Thymus (tissue), 11 donors: ENCODE results near the gene IRX2. TPM values are rescaled to one million over a fixed set of nuclear protein-coding genes. Genes with fewer than 3 reads are reported as not detected.

Source experiments
- DNase-seq, 9 donors: peaks; one replicate each; pipeline ENCODE4 v3.0.0-alpha.2; 2013; ENCODE audit warnings: low spot score in 9 of 9, low read depth in 6 of 9, missing footprints in 1 of 9
- H3K27ac ChIP-seq, 2 donors: one replicate each; pipeline ENCODE4 v1.5.1; 2013; ENCODE audit warnings: control low read depth in 1 of 2, low read depth in 1 of 2, low read length in 1 of 2, mild to moderate bottlenecking in 1 of 2, moderate library complexity in 1 of 2
- H3K27me3 ChIP-seq, 2 donors: one replicate each; pipeline ENCODE4 v1.5.1; 2013; ENCODE audit warnings: low read length in 1 of 2; ENCODE audit not compliant: control insufficient read depth in 2 of 2, insufficient read depth in 1 of 2
- H3K36me3 ChIP-seq, 2 donors: one replicate each; pipeline ENCODE4 v1.5.1; 2013; ENCODE audit warnings: low read length in 1 of 2, mild to moderate bottlenecking in 1 of 2, moderate library complexity in 1 of 2; ENCODE audit not compliant: control insufficient read depth in 2 of 2, insufficient read depth in 2 of 2
- H3K4me1 ChIP-seq, 2 donors: one replicate each; pipeline ENCODE4 v1.5.1; 2013; ENCODE audit warnings: low read length in 2 of 2; ENCODE audit not compliant: control insufficient read depth in 2 of 2, insufficient read depth in 2 of 2
- H3K4me3 ChIP-seq, 2 donors: one replicate each; pipeline ENCODE4 v1.5.1; 2013; ENCODE audit warnings: low read length in 2 of 2, control low read depth in 1 of 2, mild to moderate bottlenecking in 1 of 2
- H3K9me3 ChIP-seq, 2 donors: one replicate each; pipeline ENCODE4 v1.5.1; 2013; ENCODE audit warnings: low read length in 1 of 2, mild to moderate bottlenecking in 1 of 2; ENCODE audit not compliant: control insufficient read depth in 2 of 2, insufficient read depth in 1 of 2
- WGBS: extraction: QIAGEN DNeasy Blood & Tissue Kit; methylation state at CpG from one replicate; pipeline ENCODE4 v1.1.7; 2013; 5-methylcytosine and 5-hydroxymethylcytosine counted together
- polyA plus RNA-seq: library from polyadenylated mRNA; stranded (reverse); fragments of 200-250 nt; gene quantifications from one replicate; pipeline ENCODE4 v1.2.3, GENCODE V29; 2013
- total RNA-seq: library from RNA; stranded (reverse); fragments of 120-200 nt; gene quantifications from one replicate; pipeline ENCODE4 v1.2.4, GENCODE V29; 2013
- donor health status: healthy.

Gene IRX2
- total and polyA plus RNA-seq, 2 donors, result 0.38 to 1.5 TPM

DNA sequence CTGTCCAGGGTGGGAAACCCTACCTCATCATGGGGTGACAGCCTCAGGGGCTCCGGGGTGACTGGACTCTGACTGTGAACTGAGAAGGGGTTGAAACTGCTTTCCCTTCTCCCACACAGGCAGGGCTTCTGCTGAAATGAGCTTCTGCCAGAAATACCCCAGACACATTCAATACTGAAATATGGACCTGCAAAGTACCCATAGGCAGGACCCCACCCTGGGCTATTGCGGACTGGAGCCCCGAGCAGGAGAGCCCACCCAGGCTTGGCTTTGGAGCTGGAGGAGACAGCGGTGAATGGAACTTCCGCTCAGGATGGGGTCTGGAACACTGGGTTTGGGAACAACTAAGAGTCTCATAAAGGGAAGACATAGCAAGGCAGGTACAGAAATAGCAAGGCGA, 37.5 kb downstream of the IRX2 start:
- no peaks in the 10 kb centered on the region for H3K36me3 ChIP-seq
- no peaks in the 10 kb centered on the region for H3K4me1 ChIP-seq
- H3K27me3 ChIP-seq, result no peaks in the 10 kb centered on the region
- H3K4me3 ChIP-seq, result no peak overlapping the region
- H3K27ac ChIP-seq, result no peak overlapping the region
- WGBS, result 96% methylated on average over 6 of the region's 6 CpGs
- DNase-seq, result no peak
- no peaks in the 10 kb centered on the region for H3K9me3 ChIP-seq

- H3K4me1 ChIP-seq, result no peaks in the 10 kb centered on the region
- no peak overlapping the region for H3K4me3 ChIP-seq
- no peak overlapping the region for H3K27ac ChIP-seq
- no peaks in the 10 kb centered on the region for H3K9me3 ChIP-seq
- no peak for DNase-seq
- H3K36me3 ChIP-seq, result no peaks in the 10 kb centered on the region
- no peaks in the 10 kb centered on the region for H3K27me3 ChIP-seq
- 89% methylated on average over 24 of the region's 24 CpGs for WGBS
Measured at GRCh38 chr5:2711446-2712425, 39.7 kb downstream of the IRX2 start.

GRCh38 chr5:2710910-2711309, 40.6 kb downstream of the IRX2 start:
- no peak overlapping the region for H3K4me3 ChIP-seq
- H3K27me3 ChIP-seq, result no peaks in the 10 kb centered on the region
- DNase-seq, result no peak
- no peak overlapping the region for H3K27ac ChIP-seq
- H3K4me1 ChIP-seq, result no peaks in the 10 kb centered on the region
- H3K36me3 ChIP-seq, result no peaks in the 10 kb centered on the region
- H3K9me3 ChIP-seq, result no peaks in the 10 kb centered on the region
- WGBS, result 65% methylated on average over 3 of the region's 3 CpGs

DNA sequence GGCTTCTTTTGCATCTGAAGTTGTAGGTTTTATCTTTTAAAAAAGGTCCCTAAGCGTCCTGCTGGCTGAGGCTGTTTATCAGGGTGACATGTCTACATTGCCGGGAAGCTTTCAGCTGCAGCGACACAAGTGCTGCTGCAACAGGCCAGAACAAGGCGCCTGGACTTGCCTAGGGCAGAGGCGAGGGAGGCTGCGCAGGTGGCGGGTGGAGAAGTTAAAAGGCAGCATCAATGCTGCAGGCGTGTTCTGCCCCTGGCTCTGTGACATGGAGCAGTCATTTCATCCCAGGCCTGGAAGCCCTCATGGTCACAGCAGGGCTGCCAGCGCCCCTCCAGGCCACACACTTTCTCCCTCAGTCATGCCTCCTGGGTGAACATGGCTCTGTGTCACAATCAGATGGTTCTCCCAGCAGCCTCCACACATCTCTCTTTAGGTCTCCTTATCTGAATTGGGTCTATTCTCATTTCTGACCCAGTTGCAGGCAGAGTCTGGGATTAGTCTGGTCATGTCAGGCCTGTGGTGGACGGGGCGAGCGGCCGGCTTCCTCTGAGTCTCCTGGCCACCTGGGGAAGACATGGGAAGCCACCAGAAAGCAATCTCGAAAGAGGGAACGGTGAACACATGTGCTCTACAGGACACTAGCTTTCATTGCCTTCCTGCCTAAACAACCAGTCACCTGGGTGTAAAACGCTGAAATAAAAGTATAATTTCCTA, 41.3 kb downstream of the IRX2 start:
- Histone ChIP-seq H3K27me3 (no peaks in the 10 kb centered on the region), H3K4me1 (no peaks in the 10 kb centered on the region), H3K36me3 (no peaks in the 10 kb centered on the region), H3K4me3 (no peak overlapping the region), H3K27ac (no peak overlapping the region), H3K9me3 (no peaks in the 10 kb centered on the region)
- WGBS, result 89% methylated on average over 16 of the region's 16 CpGs
- no peak for DNase-seq

- Histone ChIP-seq H3K27me3 (no peaks in the 10 kb centered on the region), H3K4me1 (no peaks in the 10 kb centered on the region), H3K4me3 (no peak overlapping the region), H3K27ac (no peak overlapping the region), H3K36me3 (no peaks in the 10 kb centered on the region), H3K9me3 (no peaks in the 10 kb centered on the region)
- 92% methylated on average over 10 of the region's 10 CpGs for WGBS
- no peak for DNase-seq
Measured at GRCh38 chr5:2708751-2709150, 42.7 kb downstream of the IRX2 start.

- 93% methylated on average over 15 of the region's 15 CpGs for WGBS
- H3K36me3 ChIP-seq, result no peaks in the 10 kb centered on the region
- H3K4me1 ChIP-seq, result no peaks in the 10 kb centered on the region
- no peak for DNase-seq
- H3K27ac ChIP-seq, result no peak overlapping the region
- no peak overlapping the region for H3K4me3 ChIP-seq
- H3K9me3 ChIP-seq, result no peaks in the 10 kb centered on the region
- H3K27me3 ChIP-seq, result no peaks in the 10 kb centered on the region
Measured at GRCh38 chr5:2708132-2708531, 43.3 kb downstream of the IRX2 start.

GRCh38 chr5:2705861-2706260, 45.6 kb downstream of the IRX2 start:
- Histone ChIP-seq H3K27ac (no peak overlapping the region), H3K4me1 (no peaks in the 10 kb centered on the region), H3K9me3 (no peaks in the 10 kb centered on the region), H3K27me3 (no peaks in the 10 kb centered on the region), H3K36me3 (no peaks in the 10 kb centered on the region), H3K4me3 (no peak overlapping the region)
- DNase-seq, result no peak
- 83% methylated on average over 10 of the region's 10 CpGs for WGBS

- Histone ChIP-seq H3K27me3 (no peaks in the 10 kb centered on the region), H3K27ac (no peak overlapping the region), H3K4me1 (no peaks in the 10 kb centered on the region), H3K4me3 (no peak overlapping the region), H3K36me3 (no peaks in the 10 kb centered on the region), H3K9me3 (no peaks in the 10 kb centered on the region)
- no peak for DNase-seq
- 94% methylated on average over 16 of the region's 16 CpGs for WGBS
Measured at GRCh38 chr5:2704806-2705645, 46.5 kb downstream of the IRX2 start.
